Hepatocyte (in vitro differentiated cells): Measurements from ENCODE around the gene KCNIP3.

ENCODE experiments used
- CTCF ChIP-seq: fragments of 200-600 bp; sonication (generic); IDR thresholded peaks from 2 replicates; pipeline ENCODE4 v1.5.1; 2016; ENCODE audit warnings: antibody characterized with exemption, mild to moderate bottlenecking; ENCODE audit not compliant: poor library complexity
- EZH2 ChIP-seq: fragments of 200-600 bp; sonication (generic); IDR thresholded peaks from 2 replicates; pipeline ENCODE4 v1.6.1; 2016; ENCODE audit warnings: antibody characterized with exemption, mild to moderate bottlenecking, borderline replicate concordance
- EZH2phosphoT487 ChIP-seq: fragments of 200-600 bp; sonication (generic); IDR thresholded peaks from one replicate; pipeline ENCODE4 v1.6.1; 2018; ENCODE audit warnings: antibody characterized with exemption, mild to moderate bottlenecking, low read depth, moderate library complexity; ENCODE audit not compliant: unreplicated experiment, severe bottlenecking

- TF ChIP-seq CTCF, result no peak
- no peak for TF ChIP-seq EZH2
- no peak for TF ChIP-seq EZH2phosphoT487
These were observed 93.8 kb downstream of the KCNIP3 start for GRCh38 chr2:95390881-95391321.
